ENCODE measurements around the gene MPV17L2.

GRCh38 chr19:18245297-18245696, 52.3 kb downstream of the MPV17L2 start:
- TF ChIP-seq POLR2A (IDR thresholded peaks at IDR 0.05) = no peak
- no peak for TF ChIP-seq CTCF (IDR thresholded peaks at IDR 0.05)
